K562 (cell line): ENCODE results near the gene KNL1. TPM values are rescaled to one million over a fixed set of nuclear protein-coding genes. Genes with fewer than 3 reads are reported as not detected.

Experiments used
- C11orf30 ChIP-seq: fragments of 450-650 bp; IDR thresholded peaks from 2 replicates; pipeline ENCODE4 v1.6.1; 2016; ENCODE audit warnings: low read depth, mild to moderate bottlenecking
- CHCHD3 ChIP-seq: fragments of 250-450 bp; sonication (Bioruptor Pico); IDR thresholded peaks from 2 replicates; pipeline ENCODE4 v2.1.2; 2022; ENCODE audit warnings: mild to moderate bottlenecking
- CLOCK ChIP-seq: fragments of 250-450 bp; sonication (Bioruptor Pico); IDR thresholded peaks from 2 replicates; pipeline ENCODE4 v1.4.0; 2020; ENCODE audit warnings: mild to moderate bottlenecking, moderate library complexity, borderline replicate concordance
- CSDE1 ChIP-seq, 2 experiments: fragments of 450-650 bp; IDR thresholded peaks; 2 replicates each; pipeline ENCODE4 v1.6.1; 2016; ENCODE audit warnings: mild to moderate bottlenecking in 1 of 2
- CTBP1 ChIP-seq: fragments of 450-650 bp; IDR thresholded peaks from 2 replicates; pipeline ENCODE4 v1.6.1; 2016; ENCODE audit warnings: borderline replicate concordance
- E2F3 ChIP-seq: fragments of 250-450 bp; sonication (Bioruptor Pico); IDR thresholded peaks from 2 replicates; pipeline ENCODE4 v1.4.0; 2020; ENCODE audit warnings: mild to moderate bottlenecking
- GABPB2 ChIP-seq: fragments of 250-450 bp; sonication (Bioruptor Pico); conservative IDR thresholded peaks from 2 replicates; pipeline ENCODE4 v1.5.1; 2021; ENCODE audit warnings: mild to moderate bottlenecking
- HDAC2 ChIP-seq: fragments of 450-650 bp; IDR thresholded peaks from 2 replicates; pipeline ENCODE4 v1.6.1; 2016; ENCODE audit warnings: mild to moderate bottlenecking
- JUN ChIP-seq, 2 experiments: sonication (generic) in 1 of 2; formaldehyde crosslinking in 1 of 2; IDR thresholded peaks; 2 replicates each; pipeline versions ENCODE4 v1.6.1 to v1.8.0; 2012 to 2022; ENCODE audit warnings: borderline replicate concordance in 2 of 2, mild to moderate bottlenecking in 2 of 2, improper control_type of control experiment in 1 of 2, low read depth in 1 of 2, low read length in 1 of 2, missing genetic modification reagents in 1 of 2
- KLF16 ChIP-seq: IDR thresholded peaks from 2 replicates; pipeline ENCODE4 v1.6.1; 2016; ENCODE audit warnings: antibody characterized with exemption
- MED1 ChIP-seq: sonication (generic); formaldehyde crosslinking; IDR thresholded peaks from 2 replicates; pipeline ENCODE4 v1.8.1; 2023; ENCODE audit warnings: missing genetic modification reagents, borderline replicate concordance
- NCOA2 ChIP-seq, 2 experiments: fragments of 450-650 bp; IDR thresholded peaks; 2 replicates each; pipeline ENCODE4 v1.6.1; 2018; ENCODE audit warnings: mild to moderate bottlenecking in 2 of 2, moderate library complexity in 1 of 2; ENCODE audit not compliant: partially characterized antibody in 2 of 2
- NCOR1 ChIP-seq: fragments of 450-650 bp; IDR thresholded peaks from 2 replicates; pipeline ENCODE4 v1.6.1; 2016; ENCODE audit warnings: mild to moderate bottlenecking, moderate library complexity
- NFIC ChIP-seq: fragments of 450-650 bp; IDR thresholded peaks from 2 replicates; pipeline ENCODE4 v1.6.1; 2017; ENCODE audit warnings: mild to moderate bottlenecking, inconsistent platforms
- PYGO2 ChIP-seq: fragments of 450-650 bp; IDR thresholded peaks from 2 replicates; pipeline ENCODE4 v1.6.1; 2016; ENCODE audit warnings: mild to moderate bottlenecking, missing genetic modification characterization, moderate library complexity, missing compliant biosample characterization
- SMC3 ChIP-seq: conservative IDR thresholded peaks from 2 replicates; pipeline ENCODE4 v1.6.1; 2011; ENCODE audit warnings: low read depth, low read length, improper control_type of control experiment; ENCODE audit not compliant: insufficient read depth
- TEAD2 ChIP-seq: fragments of 450-650 bp; IDR thresholded peaks from 2 replicates; pipeline ENCODE4 v1.6.1; 2016; ENCODE audit warnings: missing genetic modification characterization, control low read depth, missing compliant biosample characterization
- TFAM ChIP-seq: fragments of 250-450 bp; sonication (Bioruptor Pico); conservative IDR thresholded peaks from 2 replicates; pipeline ENCODE4 v1.5.0; 2021; ENCODE audit warnings: mild to moderate bottlenecking, moderate library complexity
- ZBTB7A ChIP-seq: IDR thresholded peaks from 2 replicates; pipeline ENCODE4 v1.6.1; 2011; ENCODE audit warnings: low read depth, mild to moderate bottlenecking, low read length, moderate library complexity, borderline replicate concordance; ENCODE audit not compliant: control insufficient read depth
- ZKSCAN8 ChIP-seq: fragments of 200-800 bp; sonication (Bioruptor generic); IDR thresholded peaks from 2 replicates; pipeline ENCODE4 v1.6.1; 2016; ENCODE audit warnings: missing genetic modification characterization, missing compliant biosample characterization
- ZNF316 ChIP-seq: fragments of 450-650 bp; IDR thresholded peaks from 2 replicates; pipeline ENCODE4 v1.6.1; 2016
- ZNF41 ChIP-seq: fragments of 250-450 bp; sonication (Bioruptor Pico); conservative IDR thresholded peaks from 2 replicates; pipeline ENCODE4 v1.4.0; 2020; ENCODE audit warnings: mild to moderate bottlenecking
- ZNF561 ChIP-seq: fragments of 450-650 bp; formaldehyde crosslinking; conservative IDR thresholded peaks from 2 replicates; pipeline ENCODE4 v1.4.0; 2020; ENCODE audit warnings: mild to moderate bottlenecking, moderate library complexity
- ZNF695 ChIP-seq: fragments of 450-650 bp; formaldehyde crosslinking; IDR thresholded peaks from 2 replicates; pipeline ENCODE4 v1.4.0; 2020; ENCODE audit warnings: mild to moderate bottlenecking, moderate library complexity
- ZSCAN29 ChIP-seq: fragments of 450-650 bp; IDR thresholded peaks from 2 replicates; pipeline ENCODE4 v1.6.1; 2017
- polyA plus RNA-seq, 8 experiments: library from polyadenylated mRNA; depleted of rRNA in 4 of 8; stranded (reverse) in 5 of 8; unstranded in 3 of 8; fragments of >200 nt; fragmentation: Nextera tagmentation in 2 of 8; fragmentation: Illumina TruSeq in 1 of 8; extraction: Ambion mirVana in 2 of 8; extraction: Trizol in 1 of 8; gene quantifications; 2 replicates each; pipeline versions ENCODE4 v1.2.1 to v1.2.3, GENCODE V29; 2011 to 2014; ENCODE audit warnings: inconsistent platforms in 1 of 8, missing spikeins in 1 of 8
- total RNA-seq, 7 experiments: library from RNA; depleted of rRNA in 6 of 7; stranded (reverse); fragments of >200 nt in 6 of 7; fragmentation: Illumina TruSeq in 2 of 7; extraction: Trizol in 2 of 7; gene quantifications; 2 replicates each; pipeline versions ENCODE4 v1.2.1 to v1.2.3, GENCODE V29; 2011 to 2021; ENCODE audit warnings: low replicate concordance in 1 of 7
- TF ChIP-seq, protein P1 (sequence below): sonication (generic); formaldehyde crosslinking; IDR thresholded peaks from 2 replicates; pipeline ENCODE4 v1.8.0; 2022; ENCODE audit warnings: missing genetic modification reagents, mild to moderate bottlenecking, borderline replicate concordance

The KNL1 gene
- total and polyA plus RNA-seq, 9 of the 15 experiments (the other 6 are each of a cell fraction or from before 2014, with no cell fraction given), result 14.5 to 65.4 (median 34.6) TPM

DNA sequence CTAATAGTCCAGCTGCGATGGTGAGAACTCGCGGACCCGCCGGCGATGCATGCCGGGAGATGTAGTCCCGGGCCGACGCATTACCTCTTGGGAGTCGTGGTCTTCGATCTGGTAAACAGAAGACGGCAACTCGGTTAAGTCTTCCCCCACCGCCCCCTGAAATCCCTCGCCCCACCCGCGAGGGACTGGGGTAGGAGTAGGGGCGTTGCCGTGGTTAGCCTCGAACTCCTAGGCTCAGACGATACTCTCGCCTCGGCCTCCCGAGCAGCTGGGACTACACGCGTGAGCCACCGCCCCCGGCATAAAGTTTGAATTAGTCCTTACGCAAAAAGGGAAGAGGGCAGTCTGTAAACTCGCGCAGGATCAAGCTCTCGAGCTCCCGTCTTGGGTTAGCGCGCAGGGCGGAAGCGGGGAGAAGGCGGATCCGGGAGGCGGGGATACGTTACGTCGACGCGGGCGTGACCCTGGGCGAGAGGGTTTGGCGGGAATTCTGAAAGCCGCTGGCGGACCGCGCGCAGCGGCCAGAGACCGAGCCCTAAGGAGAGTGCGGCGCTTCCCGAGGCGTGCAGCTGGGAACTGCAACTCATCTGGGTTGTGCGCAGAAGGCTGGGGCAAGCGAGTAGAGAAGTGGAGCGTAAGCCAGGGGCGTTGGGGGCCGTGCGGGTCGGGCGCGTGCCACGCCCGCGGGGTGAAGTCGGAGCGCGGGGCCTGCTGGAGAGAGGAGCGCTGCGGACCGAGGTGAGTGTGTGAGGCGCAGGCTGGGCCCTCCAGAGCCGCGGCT, 100.8 kb downstream of the KNL1 start, which contains the start of gene RAD51 (continued):
- TF ChIP-seq, protein P1, sequence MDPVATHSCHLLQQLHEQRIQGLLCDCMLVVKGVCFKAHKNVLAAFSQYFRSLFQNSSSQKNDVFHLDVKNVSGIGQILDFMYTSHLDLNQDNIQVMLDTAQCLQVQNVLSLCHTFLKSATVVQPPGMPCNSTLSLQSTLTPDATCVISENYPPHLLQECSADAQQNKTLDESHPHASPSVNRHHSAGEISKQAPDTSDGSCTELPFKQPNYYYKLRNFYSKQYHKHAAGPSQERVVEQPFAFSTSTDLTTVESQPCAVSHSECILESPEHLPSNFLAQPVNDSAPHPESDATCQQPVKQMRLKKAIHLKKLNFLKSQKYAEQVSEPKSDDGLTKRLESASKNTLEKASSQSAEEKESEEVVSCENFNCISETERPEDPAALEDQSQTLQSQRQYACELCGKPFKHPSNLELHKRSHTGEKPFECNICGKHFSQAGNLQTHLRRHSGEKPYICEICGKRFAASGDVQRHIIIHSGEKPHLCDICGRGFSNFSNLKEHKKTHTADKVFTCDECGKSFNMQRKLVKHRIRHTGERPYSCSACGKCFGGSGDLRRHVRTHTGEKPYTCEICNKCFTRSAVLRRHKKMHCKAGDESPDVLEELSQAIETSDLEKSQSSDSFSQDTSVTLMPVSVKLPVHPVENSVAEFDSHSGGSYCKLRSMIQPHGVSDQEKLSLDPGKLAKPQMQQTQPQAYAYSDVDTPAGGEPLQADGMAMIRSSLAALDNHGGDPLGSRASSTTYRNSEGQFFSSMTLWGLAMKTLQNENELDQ (CRISPR knock-in tag), result 0 out of 2 replicates have a peak, but pooled peaks have one; percentile 10
- TF ChIP-seq SMC3 (no peak), ZNF695 (CRISPR knock-in tag) (no peak), NFIC (peak; percentile 51; the same call in 1 of the 2 replicates), HDAC2 (peak; percentile 75), NCOA2 (IDR thresholded peaks at IDR 0.05; ENCODE audit: partially characterized antibody in 2 of 2) (no peak), ZBTB7A (peak; percentile 61; the same call in 1 of the 2 replicates), CTBP1 (peak; percentile 60; the same call in 1 of the 2 replicates), ZSCAN29 (no peak), JUN (IDR thresholded peaks at IDR 0.05; ENCODE audit: borderline replicate concordance, low read depth, low read length) (no peak), JUN (CRISPR knock-in tag; IDR thresholded peaks at IDR 0.05; ENCODE audit: borderline replicate concordance) (no peak), CLOCK (CRISPR knock-in tag) (no peak), CSDE1 (IDR thresholded peaks at IDR 0.05) (no peak), ZNF316 (0 out of 2 replicates have a peak, but pooled peaks have one; percentile 9), ZNF41 (no peak), ZKSCAN8 (CRISPR knock-in tag) (no peak), NCOR1 (no peak; the same call in 1 of the 2 replicates), MED1 (no peak), ZNF561 (CRISPR knock-in tag) (no peak), TFAM (no peak), GABPB2 (CRISPR knock-in tag) (no peak), C11orf30 (no peak), TEAD2 (tag) (no peak), PYGO2 (tag) (no peak), CHCHD3 (CRISPR knock-in tag) (no peak), KLF16 (no peak), E2F3 (CRISPR knock-in tag) (peak; percentile 95)
